DMS53 treated with DMSO at 0.1 percent for 48 hours (cell line): ENCODE data around the gene UFL1.

ENCODE experiments used
- DNase-seq: peaks from one replicate; lab custom pipeline; 2025; ENCODE audit not compliant: unreplicated experiment; lab: John Stamatoyannopoulos, UW

Gene UFL1

GRCh38 chr6:96571551-96571950 is 49.9 kb downstream of the UFL1 start:
- DNase-seq: no peak

DNA sequence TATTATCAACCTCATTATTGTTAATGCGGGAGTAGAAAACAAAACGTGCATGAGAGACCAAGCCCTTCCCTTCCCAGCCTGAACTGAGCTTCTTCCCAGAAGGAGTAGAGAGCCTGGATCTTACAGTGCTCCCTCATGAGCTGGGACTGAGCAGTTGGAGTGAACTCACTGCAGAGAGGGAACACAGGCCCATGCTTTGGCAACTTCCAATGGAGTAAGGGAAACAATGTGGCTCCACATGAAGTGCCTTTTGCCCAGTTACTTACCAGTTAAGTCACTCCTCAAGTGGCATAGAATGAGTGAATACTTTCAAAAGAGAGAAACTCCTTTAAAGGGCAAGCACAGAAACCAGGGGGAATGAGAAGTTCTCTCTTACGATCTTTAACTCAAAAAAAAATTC is 53.8 kb downstream of the UFL1 start:
- DNase-seq: no peak

GRCh38 chr6:96576221-96576620 is 54.6 kb downstream of the UFL1 start:
- DNase-seq: no peak

DNA sequence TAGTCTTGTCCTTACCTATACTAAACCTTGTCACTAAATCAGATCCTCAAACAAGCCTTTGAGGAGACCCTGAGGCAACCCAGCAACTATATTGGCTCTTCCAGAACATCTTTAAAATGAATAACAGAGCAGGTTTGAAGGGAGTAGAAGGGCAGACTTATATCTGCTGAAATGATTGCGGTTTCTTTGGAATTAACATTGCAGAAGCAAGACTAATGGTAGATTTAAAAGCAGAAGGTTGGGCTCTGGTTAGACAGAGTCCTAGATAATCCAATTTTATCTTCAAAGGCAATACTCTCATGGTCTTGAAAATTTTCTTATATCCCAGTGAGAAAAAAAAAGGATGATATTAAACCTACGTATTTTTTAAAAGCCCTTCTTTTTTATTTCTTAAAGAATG is 60.4 kb downstream of the UFL1 start:
- no peak for DNase-seq

GRCh38 chr6:96582436-96582835 is 60.8 kb downstream of the UFL1 start:
- no peak for DNase-seq

GRCh38 chr6:96604420-96604819 is 82.8 kb downstream of the UFL1 start:
- no peak for DNase-seq
